ENCODE measurements around the gene WWP2.

DNA sequence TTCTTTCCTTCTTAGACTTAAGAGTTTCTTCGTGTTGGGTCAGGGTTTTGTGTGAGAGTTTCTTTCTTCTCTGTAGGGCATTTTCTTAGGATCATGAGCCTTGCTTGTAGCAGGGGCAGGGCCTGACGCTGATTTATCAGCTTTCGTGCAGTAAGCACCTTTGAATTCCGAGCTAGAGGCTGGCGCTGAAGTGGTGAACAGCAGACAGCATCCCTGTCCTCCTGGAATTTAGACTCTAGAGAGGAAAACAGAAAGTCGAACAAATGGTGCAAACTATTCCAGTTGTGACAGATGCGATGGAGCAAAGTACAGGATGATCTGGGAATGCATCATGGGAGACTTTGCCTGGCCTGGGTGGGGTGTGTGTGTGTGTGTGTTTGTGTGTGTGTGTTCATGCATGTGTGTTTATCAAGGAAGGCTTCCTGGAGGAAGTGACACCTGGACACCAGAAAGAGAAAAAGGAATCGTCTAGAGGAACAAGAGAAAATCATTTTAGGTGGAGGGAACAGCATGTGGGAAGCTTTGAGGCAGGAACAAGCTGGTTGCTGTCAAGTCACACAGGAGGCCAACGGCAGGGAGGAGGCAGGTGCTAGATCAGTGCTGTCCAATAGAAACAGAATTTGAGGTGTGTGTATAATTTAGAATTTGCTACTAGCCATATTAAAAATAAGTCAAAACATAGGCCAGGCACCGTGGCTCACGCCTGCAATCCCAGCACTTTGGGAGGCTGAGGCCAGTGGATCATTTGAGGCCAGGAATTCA, 60.2 kb downstream of the WWP2 start:
- TF ChIP-seq, protein P1, sequence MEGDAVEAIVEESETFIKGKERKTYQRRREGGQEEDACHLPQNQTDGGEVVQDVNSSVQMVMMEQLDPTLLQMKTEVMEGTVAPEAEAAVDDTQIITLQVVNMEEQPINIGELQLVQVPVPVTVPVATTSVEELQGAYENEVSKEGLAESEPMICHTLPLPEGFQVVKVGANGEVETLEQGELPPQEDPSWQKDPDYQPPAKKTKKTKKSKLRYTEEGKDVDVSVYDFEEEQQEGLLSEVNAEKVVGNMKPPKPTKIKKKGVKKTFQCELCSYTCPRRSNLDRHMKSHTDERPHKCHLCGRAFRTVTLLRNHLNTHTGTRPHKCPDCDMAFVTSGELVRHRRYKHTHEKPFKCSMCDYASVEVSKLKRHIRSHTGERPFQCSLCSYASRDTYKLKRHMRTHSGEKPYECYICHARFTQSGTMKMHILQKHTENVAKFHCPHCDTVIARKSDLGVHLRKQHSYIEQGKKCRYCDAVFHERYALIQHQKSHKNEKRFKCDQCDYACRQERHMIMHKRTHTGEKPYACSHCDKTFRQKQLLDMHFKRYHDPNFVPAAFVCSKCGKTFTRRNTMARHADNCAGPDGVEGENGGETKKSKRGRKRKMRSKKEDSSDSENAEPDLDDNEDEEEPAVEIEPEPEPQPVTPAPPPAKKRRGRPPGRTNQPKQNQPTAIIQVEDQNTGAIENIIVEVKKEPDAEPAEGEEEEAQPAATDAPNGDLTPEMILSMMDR (IDR thresholded peaks at IDR 0.05): no peak
- TF ChIP-seq POLR2A (IDR thresholded peaks at IDR 0.05): no peak

Measured in esophagus squamous epithelium (tissue), 4 donors.